SK-N-SH treated with all-trans-retinoic acid at 6 μM for 48 hours (cell line): ENCODE data around the gene SPATA20.

Source experiments
- ARNTL ChIP-seq: fragments of 450-650 bp; formaldehyde crosslinking; IDR thresholded peaks from 2 replicates; pipeline ENCODE4 v1.5.0; 2020; ENCODE audit warnings: low read depth, mild to moderate bottlenecking, moderate library complexity, borderline replicate concordance
- BACH2 ChIP-seq: fragments of 250-450 bp; sonication (Bioruptor Pico); IDR thresholded peaks from 2 replicates; pipeline ENCODE4 v1.9.0; 2021; ENCODE audit warnings: mild to moderate bottlenecking, borderline replicate concordance
- ESRRG ChIP-seq: fragments of 250-450 bp; sonication (Bioruptor Pico); IDR thresholded peaks from 2 replicates; pipeline ENCODE4 v1.6.1; 2021; ENCODE audit warnings: mild to moderate bottlenecking
- ISL1 ChIP-seq: fragments of 250-450 bp; sonication (Bioruptor Pico); IDR thresholded peaks from 2 replicates; pipeline ENCODE4 v2.1.2; 2022; ENCODE audit warnings: mild to moderate bottlenecking, moderate library complexity
- RARB ChIP-seq: fragments of 250-450 bp; sonication (Bioruptor Pico); IDR thresholded peaks from 2 replicates; pipeline ENCODE4 v1.8.0; 2021; ENCODE audit warnings: mild to moderate bottlenecking, moderate library complexity
- SNAI2 ChIP-seq: fragments of 250-450 bp; sonication (Bioruptor Pico); IDR thresholded peaks from 2 replicates; pipeline ENCODE4 v1.5.0; 2020; ENCODE audit warnings: mild to moderate bottlenecking, moderate library complexity
- TCF4 ChIP-seq: fragments of 250-450 bp; sonication (Bioruptor Pico); IDR thresholded peaks from 2 replicates; pipeline ENCODE4 v1.8.0; 2021; ENCODE audit warnings: mild to moderate bottlenecking, moderate library complexity, borderline replicate concordance
- TOX ChIP-seq: fragments of 250-450 bp; sonication (Bioruptor Pico); IDR thresholded peaks from 2 replicates; pipeline ENCODE4 v1.8.0; 2021; ENCODE audit warnings: mild to moderate bottlenecking, moderate library complexity, borderline replicate concordance
- ZNF70 ChIP-seq: fragments of 450-650 bp; formaldehyde crosslinking; IDR thresholded peaks from 2 replicates; pipeline ENCODE4 v1.5.0; 2020; ENCODE audit warnings: mild to moderate bottlenecking, moderate library complexity
- ZNF8 ChIP-seq: fragments of 450-650 bp; formaldehyde crosslinking; IDR thresholded peaks from 2 replicates; pipeline ENCODE4 v1.5.0; 2020; ENCODE audit warnings: mild to moderate bottlenecking, moderate library complexity
- TF ChIP-seq, protein P1 (sequence below): fragments of 250-450 bp; sonication (Bioruptor Pico); IDR thresholded peaks from 2 replicates; pipeline ENCODE4 v1.5.1; 2020; ENCODE audit warnings: low read depth, mild to moderate bottlenecking, moderate library complexity
- TF ChIP-seq, protein P2 (sequence below): fragments of 250-450 bp; sonication (Bioruptor Pico); IDR thresholded peaks from 2 replicates; pipeline ENCODE4 v1.8.0; 2020; ENCODE audit warnings: mild to moderate bottlenecking, moderate library complexity, borderline replicate concordance

DNA sequence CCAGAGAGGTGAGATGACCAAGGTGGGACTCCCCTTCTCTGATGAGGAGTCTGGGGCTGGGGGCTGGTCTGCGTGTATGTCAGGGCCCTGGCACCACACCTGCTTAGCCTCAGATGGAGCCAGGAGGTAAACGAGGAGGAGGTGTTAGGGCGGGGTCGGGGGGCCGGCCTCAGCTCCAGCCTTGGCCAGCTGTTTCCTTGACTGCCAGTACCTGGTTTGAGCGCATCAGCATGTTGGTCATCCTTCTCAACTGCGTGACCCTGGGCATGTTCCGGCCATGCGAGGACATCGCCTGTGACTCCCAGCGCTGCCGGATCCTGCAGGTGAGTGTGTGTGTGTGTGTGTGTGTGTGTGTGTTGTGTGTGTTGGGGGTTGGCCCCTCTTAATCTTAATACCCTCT lies 21.7 kb downstream of the SPATA20 start:
- no peak for TF ChIP-seq ISL1
- TF ChIP-seq SNAI2 (CRISPR knock-in tag): no peak
- no peak for TF ChIP-seq TOX (CRISPR knock-in tag)
- TF ChIP-seq ZNF8 (CRISPR knock-in tag): no peak
- TF ChIP-seq TCF4 (CRISPR knock-in tag): no peak
- TF ChIP-seq, protein P1, sequence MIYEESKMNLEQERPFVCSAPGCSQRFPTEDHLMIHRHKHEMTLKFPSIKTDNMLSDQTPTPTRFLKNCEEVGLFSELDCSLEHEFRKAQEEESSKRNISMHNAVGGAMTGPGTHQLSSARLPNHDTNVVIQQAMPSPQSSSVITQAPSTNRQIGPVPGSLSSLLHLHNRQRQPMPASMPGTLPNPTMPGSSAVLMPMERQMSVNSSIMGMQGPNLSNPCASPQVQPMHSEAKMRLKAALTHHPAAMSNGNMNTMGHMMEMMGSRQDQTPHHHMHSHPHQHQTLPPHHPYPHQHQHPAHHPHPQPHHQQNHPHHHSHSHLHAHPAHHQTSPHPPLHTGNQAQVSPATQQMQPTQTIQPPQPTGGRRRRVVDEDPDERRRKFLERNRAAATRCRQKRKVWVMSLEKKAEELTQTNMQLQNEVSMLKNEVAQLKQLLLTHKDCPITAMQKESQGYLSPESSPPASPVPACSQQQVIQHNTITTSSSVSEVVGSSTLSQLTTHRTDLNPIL (CRISPR knock-in tag): no peak
- TF ChIP-seq RARB (CRISPR knock-in tag): no peak
- TF ChIP-seq, protein P2, sequence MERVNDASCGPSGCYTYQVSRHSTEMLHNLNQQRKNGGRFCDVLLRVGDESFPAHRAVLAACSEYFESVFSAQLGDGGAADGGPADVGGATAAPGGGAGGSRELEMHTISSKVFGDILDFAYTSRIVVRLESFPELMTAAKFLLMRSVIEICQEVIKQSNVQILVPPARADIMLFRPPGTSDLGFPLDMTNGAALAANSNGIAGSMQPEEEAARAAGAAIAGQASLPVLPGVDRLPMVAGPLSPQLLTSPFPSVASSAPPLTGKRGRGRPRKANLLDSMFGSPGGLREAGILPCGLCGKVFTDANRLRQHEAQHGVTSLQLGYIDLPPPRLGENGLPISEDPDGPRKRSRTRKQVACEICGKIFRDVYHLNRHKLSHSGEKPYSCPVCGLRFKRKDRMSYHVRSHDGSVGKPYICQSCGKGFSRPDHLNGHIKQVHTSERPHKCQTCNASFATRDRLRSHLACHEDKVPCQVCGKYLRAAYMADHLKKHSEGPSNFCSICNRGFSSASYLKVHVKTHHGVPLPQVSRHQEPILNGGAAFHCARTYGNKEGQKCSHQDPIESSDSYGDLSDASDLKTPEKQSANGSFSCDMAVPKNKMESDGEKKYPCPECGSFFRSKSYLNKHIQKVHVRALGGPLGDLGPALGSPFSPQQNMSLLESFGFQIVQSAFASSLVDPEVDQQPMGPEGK (CRISPR knock-in tag): no peak
- no peak for TF ChIP-seq BACH2 (CRISPR knock-in tag)
- no peak for TF ChIP-seq ZNF70
- TF ChIP-seq ESRRG (CRISPR knock-in tag): no peak
- TF ChIP-seq ARNTL: no peak
